Mesodermal cell (in vitro differentiated cells): ENCODE results near the gene TTYH1.

Experiments
- H3K27ac ChIP-seq: 2 replicates; pipeline ENCODE4 v1.7.0; 2013; ENCODE audit warnings: mild to moderate bottlenecking, low read depth, low read length, moderate library complexity; ENCODE audit not compliant: severe bottlenecking
- H3K36me3 ChIP-seq: 2 replicates; pipeline ENCODE4 v1.7.1; 2013; ENCODE audit warnings: mild to moderate bottlenecking, low read length, moderate library complexity; ENCODE audit not compliant: control insufficient read depth, insufficient read depth
- H3K4me1 ChIP-seq: one replicate; pipeline ENCODE4 v1.7.1; 2013; ENCODE audit warnings: mild to moderate bottlenecking, low read length; ENCODE audit not compliant: insufficient read depth, control insufficient read depth, poor library complexity, severe bottlenecking
- H3K4me3 ChIP-seq: 2 replicates; pipeline ENCODE4 v1.7.0; 2013; ENCODE audit warnings: low read length, control low read depth, mild to moderate bottlenecking; ENCODE audit not compliant: insufficient read depth, poor library complexity, severe bottlenecking; ENCODE audit errors: extremely low read depth
- H3K9me3 ChIP-seq: 2 replicates; pipeline ENCODE4 v1.7.1; 2013; ENCODE audit warnings: mild to moderate bottlenecking, low read length, moderate library complexity; ENCODE audit not compliant: control insufficient read depth
- WGBS, 2 experiments: methylation state at CpG; one replicate each; pipeline ENCODE4 v1.1.5; 2013; ENCODE audit warnings: missing lambda C conversion rate in 2 of 2; ENCODE audit not compliant: insufficient coverage in 2 of 2; 5-methylcytosine and 5-hydroxymethylcytosine counted together

The TTYH1 gene

GRCh38 chr19:54484451-54484850 is 69.2 kb downstream of the TTYH1 start:
- WGBS, 2 experiments: 60 to 66% methylated on average over 9 of the region's 10 CpGs
- no peak overlapping the region for H3K27ac ChIP-seq
- H3K9me3 ChIP-seq: no peaks in the 10 kb centered on the region
- H3K36me3 ChIP-seq: no peaks in the 10 kb centered on the region
- H3K4me1 ChIP-seq: no peaks in the 10 kb centered on the region
- no peak overlapping the region for H3K4me3 ChIP-seq

- H3K9me3 ChIP-seq: no peaks in the 10 kb centered on the region
- WGBS, 2 experiments: 40 to 50% methylated on average over 2 of the region's 5 CpGs
- no peak overlapping the region for H3K27ac ChIP-seq
- no peaks in the 10 kb centered on the region for H3K4me1 ChIP-seq
- H3K36me3 ChIP-seq: no peaks in the 10 kb centered on the region
- H3K4me3 ChIP-seq: no peak overlapping the region
Measured at GRCh38 chr19:54485851-54486250, 70.6 kb downstream of the TTYH1 start.
